H7 (cell line): Measurements from ENCODE around the gene HOXA5. TPM values are rescaled to one million over a fixed set of nuclear protein-coding genes. Genes with fewer than 3 reads are reported as not detected.

Source experiments
- DNase-seq: peaks from one replicate; pipeline ENCODE4 v3.0.0; 2012
- H3K27me3 ChIP-seq: 2 replicates; pipeline ENCODE4 v1.6.0; 2011; ENCODE audit warnings: mild to moderate bottlenecking, low read length; ENCODE audit not compliant: control insufficient read depth, insufficient read depth
- H3K36me3 ChIP-seq: replicated peaks from 2 replicates; pipeline ENCODE4 v1.5.1; 2011; ENCODE audit warnings: low read length; ENCODE audit not compliant: control insufficient read depth, insufficient read depth
- H3K4me3 ChIP-seq: 2 replicates; pipeline ENCODE4 v1.5.1; 2011; ENCODE audit warnings: low read depth, mild to moderate bottlenecking, control low read depth, low read length, moderate library complexity; ENCODE audit not compliant: insufficient read depth
- total RNA-seq: library from RNA; depleted of rRNA; stranded (reverse); fragments of >200 nt; shearing (Covaris generic); gene quantifications from 2 replicates; pipeline ENCODE4 v1.2.3, GENCODE V29; 2014; rRNA removed

Gene HOXA5
- not detected in 2 replicates for total RNA-seq

DNA sequence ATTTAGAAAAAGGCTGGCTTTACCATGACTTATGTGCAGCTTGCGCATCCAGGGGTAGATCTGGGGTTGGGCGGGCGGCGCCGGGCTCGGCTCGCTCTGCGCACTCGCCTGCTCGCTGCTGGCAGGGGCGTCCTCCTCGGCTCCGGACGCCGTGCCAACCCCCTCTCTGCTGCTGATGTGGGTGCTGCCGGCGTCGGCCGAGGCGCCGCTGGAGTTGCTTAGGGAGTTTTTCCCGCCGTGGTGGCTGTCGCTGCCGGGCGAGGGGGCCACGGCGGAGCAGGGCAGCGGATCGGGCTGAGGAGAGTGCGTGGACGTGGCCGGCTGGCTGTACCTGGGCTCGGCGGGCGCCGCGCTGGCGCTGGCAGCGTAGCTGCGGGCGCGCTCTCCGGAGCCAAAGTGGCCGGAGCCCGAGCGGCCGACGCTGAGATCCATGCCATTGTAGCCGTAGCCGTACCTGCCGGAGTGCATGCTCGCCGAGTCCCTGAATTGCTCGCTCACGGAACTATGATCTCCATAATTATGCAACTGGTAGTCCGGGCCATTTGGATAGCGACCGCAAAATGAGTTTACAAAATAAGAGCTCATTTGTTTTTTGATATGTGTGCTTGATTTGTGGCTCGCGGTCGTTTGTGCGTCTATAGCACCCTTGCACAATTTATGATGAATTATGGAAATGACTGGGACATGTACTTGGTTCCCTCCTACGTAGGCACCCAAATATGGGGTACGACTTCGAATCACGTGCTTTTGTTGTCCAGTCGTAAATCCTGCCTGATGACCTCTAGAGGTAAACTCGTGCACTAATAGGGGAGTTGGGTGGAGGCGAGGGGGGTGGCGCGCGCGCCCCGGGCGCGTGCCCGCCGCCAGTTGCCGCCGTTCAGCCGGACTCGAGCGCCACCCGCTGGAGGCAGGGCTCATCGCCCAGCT is at the start of gene HOXA5:
TSS of gene HOXA5 (minus strand) at position 659 of the 927 bp plus-strand sequence. CDS start at position 585, 74 bp downstream.
- peak; percentile 98 for DNase-seq
- H3K4me3 ChIP-seq: peak within 1 kb of the TSS; percentile 27
- no peaks in the 10 kb centered on the region for H3K36me3 ChIP-seq
- H3K27me3 ChIP-seq: peaks cover 99% of the 10 kb centered on the region

DNA sequence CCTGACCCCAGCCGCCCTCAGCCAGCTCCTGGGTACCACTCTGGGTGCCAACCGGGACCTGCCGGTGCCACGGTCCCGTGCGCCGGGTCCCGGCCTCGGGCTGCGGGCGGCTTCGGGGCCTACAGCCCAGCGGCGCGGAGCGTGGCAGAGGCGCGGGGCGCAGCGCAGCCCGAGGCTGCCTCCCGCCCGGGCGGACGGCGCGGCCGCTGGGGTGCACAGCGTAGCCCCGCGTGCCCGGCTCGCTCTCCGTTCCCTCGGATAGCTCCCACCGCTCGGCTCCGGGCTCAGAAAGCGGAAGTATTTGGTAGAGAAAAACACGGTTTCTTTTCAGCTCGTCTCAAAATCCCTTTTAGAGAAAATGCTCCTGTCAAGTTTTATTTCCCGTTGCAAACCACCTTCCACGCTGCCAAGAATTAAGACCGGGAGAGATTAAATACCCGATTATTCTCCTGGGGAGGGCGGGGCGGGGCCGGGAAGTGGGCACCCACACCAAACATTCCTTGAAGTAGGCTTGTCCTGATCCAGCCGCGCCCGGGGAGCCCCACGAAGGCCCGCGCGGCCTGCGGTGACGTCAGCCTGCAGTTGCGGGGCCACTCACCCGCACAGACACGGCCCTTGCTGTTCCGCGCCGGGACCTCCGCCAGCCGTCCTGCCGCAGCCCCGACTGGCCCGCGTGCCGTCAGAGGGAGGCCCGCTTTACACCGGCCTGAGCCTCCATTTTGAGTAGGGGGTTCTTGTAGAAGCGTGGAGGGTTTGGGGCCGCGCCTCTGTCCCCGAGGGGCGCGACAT is 49.3 kb upstream of the HOXA5 start:
- peak; percentile 73 for DNase-seq
- Histone ChIP-seq H3K27me3 (peaks cover 99% of the 10 kb centered on the region), H3K36me3 (no peaks in the 10 kb centered on the region), H3K4me3 (no peak overlapping the region)

DNA sequence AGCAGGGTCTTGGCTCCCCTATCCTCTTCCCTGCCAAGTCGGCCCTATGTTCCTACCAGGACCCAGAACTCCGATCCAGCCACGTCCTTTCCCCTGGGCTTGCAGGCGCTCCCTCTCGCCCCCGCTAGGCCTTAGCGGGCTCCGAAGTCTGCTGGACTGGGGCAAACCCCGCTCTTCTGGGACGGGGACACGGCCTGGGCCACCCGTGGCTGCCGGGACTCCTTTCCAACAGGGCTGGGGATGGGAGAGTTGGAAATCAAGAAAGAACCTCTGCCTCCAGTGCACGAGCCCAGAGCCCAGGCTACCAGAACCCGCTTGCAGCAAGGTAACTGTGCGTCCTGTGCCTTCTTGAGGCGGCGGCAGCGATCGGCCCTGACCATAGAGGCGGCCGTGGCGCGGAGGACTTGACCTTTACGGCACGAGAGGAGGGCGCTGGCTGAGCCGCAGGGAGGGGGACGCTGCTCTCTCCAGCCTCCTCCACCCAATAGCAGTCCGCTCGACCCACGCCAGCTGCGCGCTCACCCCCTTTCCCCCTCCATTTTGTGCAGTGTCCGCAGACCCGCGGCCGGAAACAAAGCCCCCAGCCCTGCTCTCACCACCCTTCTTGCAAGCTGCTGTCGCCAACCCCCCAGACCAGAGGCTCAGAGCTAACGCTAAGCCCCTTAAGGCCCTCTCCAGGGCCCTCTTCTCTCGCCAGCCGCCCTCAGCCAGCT is 48.5 kb upstream of the HOXA5 start:
- Histone ChIP-seq H3K4me3 (no peak overlapping the region), H3K27me3 (peaks cover 99% of the 10 kb centered on the region), H3K36me3 (no peaks in the 10 kb centered on the region)
- DNase-seq: peak; percentile 80

DNA sequence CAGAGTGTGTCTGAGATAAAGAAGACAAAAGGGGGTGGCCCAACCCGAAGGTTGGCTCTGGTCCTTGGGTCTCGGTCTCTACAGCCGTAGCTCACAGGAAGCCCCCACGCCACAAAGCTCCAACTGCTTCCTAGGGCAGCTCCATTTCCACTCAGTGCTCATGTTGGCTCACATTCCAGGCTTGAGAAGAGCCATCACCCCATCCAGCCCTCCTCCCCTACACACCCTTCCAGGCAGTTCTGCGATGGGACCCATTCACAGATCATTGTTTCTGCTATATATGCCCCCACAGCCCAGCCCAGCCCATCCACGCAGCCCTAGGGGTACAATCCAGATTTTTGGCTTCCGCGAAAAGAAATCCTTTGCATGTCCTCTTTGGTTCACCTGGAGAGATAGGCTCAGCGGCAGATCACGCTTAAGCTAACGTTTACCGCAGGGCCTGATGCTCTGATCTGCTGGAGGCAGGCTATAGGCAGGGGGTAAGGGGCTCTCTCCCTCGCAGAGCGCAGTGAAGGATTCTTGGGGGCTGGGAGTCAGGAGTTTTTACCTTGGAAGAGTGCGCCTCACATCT is 47.8 kb upstream of the HOXA5 start:
- peak; percentile 60 for DNase-seq
- Histone ChIP-seq H3K27me3 (peaks cover 99% of the 10 kb centered on the region), H3K4me3 (no peak overlapping the region), H3K36me3 (no peaks in the 10 kb centered on the region)

DNA sequence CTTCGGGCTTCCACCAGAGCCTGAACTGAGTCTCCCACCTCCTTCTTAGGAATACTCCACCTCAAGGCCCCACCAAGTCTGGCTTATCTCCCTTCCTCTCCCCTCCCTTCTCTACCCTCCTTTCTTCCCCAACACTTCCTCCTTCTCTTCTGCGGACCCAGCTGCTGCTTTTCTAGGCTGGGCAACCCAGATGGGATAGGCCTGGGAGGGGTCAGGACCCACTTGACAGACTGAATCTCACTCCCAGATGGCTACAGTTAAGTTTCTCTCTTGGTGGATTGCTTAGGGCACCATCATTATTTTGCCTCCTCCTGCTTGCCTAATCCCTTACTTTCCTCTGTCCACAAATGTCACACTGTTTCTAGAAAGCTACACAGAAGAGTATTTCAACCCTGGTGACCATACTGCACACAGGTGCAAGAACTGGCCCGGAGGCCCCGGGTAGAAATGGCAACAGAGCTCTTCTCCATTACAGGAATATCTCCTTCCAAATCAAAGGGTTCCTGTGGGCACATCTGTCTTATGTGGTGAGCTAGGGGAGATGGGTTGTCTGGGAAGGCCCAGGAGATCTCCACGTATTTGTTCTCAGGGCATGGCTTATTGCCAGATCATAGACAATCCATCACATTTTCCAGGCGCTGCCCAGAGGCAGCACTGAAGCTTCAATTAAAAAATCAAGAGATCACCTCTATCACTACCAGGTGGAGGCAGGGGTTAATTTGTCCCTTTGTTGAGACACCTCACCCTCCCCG is 46.7 kb upstream of the HOXA5 start:
- no peak overlapping the region for H3K4me3 ChIP-seq
- no peaks in the 10 kb centered on the region for H3K36me3 ChIP-seq
- peaks cover 100% of the 10 kb centered on the region for H3K27me3 ChIP-seq
- no peak for DNase-seq

DNA sequence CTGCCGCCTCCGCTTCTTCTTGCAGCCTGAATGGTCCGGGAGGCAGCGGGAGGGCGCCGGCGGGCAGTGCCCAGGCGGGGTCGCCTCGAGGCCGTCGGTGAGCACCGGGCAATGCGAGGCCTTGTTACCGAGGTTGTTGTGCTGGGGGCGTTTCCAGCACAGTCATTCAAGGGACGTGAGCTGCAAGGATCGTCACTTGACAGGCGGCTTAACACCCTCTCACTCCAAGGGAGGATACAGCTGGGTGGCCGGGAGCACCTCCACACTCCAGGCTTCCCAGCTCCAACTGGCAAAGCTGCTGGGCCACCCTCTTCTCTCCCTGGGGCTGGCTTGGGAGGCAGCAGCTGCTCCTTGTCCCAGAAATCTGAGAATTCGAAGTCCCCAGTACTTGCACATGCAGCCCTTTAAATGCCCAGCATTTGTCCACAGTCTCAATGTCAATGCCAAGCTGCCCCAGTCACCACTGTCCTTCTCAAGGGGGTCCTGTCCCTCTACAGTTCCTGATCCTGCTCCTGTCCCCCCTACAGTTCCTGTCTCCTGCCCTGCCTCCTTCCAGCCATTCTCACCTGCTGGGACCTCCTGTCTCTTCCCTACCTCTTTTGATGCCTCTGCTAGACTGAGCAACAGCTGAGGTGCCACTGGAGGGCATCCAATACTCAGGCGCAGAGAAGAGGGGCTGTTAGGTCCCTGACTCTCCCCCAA is 46.0 kb upstream of the HOXA5 start:
- no peak overlapping the region for H3K4me3 ChIP-seq
- no peaks in the 10 kb centered on the region for H3K36me3 ChIP-seq
- DNase-seq: peak; percentile 75
- H3K27me3 ChIP-seq: peaks cover 100% of the 10 kb centered on the region

DNA sequence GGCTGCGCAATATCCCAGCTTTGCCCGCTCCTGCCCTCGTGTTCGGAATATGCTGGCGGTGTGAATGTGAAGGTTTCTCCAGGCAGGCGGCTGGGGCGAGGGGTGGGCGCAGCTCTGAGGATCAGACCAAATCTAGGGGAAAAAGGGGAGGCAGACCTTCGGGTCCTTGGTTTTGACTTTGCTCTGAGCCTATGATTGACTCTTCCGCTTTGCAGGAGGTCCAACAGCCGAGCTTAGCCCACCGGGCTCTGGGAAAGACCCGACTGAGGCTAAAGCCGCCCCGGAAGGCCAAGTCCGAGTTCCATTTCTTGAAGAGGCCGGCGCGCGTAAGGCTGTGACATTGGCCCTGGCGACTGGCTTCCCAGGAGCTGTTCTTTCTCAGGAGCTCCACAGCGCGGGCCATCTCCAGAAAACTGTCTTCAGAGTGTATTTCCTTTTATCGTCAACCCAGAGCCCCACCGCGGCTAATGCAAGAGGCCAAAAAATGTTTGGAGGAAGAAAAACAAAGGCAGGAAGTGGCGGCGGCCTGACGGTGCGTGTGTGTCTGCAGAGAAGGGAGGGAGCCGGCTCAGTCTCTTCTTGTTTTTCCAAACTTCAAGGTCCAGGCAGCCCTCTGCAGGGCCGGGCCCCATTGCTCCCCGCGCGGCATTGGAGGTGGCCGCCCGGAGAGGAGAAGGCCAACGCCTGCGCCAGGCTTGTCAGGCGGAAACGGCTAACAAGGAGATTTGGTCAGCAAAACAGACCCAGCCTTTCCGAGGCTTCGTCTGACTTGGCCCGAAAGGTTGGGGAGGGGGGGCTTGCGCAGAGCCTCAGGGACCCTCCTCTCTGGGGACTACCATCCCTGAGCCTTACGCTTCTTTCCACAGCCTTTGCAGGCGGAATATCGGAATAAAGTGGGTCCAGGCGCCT is 45.2 kb upstream of the HOXA5 start:
- Histone ChIP-seq H3K36me3 (no peaks in the 10 kb centered on the region), H3K27me3 (peaks cover 100% of the 10 kb centered on the region), H3K4me3 (no peak overlapping the region)
- peak; percentile 80 for DNase-seq

DNA sequence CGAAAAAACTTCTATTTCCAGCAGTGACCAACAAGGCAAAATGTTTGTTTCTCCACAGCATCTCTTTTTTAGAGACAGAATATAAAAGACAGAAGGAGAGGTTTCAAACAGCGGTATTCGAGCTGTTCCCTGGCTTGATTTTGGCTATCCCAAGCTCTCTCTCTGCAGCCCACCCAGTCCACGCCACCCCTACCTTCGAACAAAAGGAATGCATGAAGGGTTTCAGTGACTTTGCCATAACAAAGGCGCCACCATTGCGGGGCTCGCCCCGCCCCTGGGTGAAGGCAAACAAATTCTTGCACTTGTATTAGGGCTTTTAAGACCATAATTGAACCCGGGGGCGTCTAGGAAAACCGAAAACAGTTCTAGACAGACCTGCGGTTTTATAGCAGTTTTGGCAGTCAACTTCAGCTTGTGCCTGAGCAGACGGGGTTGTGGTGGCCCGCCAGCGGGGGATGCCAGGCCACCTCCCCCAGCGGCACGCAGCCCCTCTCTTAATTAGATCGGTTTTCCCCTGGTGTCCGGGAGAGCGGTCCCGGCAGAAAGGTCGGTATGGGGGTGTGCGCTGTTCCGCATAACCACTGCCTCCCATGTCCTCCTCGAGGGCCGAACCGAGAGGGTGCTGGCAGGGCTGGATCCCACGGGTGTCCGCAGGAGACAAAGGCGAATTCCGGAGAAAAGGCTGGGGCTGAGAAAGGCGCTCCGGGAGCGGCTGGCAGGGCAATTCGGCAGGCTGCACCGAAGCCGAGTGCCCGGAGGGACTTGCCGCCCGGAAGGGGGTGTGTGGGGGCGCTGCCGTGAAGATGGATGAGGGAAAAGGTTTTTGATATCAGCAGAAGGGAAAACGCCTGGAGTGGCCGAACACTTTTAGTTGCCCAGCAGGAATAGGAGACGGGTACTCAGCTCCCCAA is 44.2 kb upstream of the HOXA5 start:
- Histone ChIP-seq H3K27me3 (peaks cover 100% of the 10 kb centered on the region), H3K4me3 (no peak overlapping the region), H3K36me3 (no peaks in the 10 kb centered on the region)
- peak; percentile 74 for DNase-seq

DNA sequence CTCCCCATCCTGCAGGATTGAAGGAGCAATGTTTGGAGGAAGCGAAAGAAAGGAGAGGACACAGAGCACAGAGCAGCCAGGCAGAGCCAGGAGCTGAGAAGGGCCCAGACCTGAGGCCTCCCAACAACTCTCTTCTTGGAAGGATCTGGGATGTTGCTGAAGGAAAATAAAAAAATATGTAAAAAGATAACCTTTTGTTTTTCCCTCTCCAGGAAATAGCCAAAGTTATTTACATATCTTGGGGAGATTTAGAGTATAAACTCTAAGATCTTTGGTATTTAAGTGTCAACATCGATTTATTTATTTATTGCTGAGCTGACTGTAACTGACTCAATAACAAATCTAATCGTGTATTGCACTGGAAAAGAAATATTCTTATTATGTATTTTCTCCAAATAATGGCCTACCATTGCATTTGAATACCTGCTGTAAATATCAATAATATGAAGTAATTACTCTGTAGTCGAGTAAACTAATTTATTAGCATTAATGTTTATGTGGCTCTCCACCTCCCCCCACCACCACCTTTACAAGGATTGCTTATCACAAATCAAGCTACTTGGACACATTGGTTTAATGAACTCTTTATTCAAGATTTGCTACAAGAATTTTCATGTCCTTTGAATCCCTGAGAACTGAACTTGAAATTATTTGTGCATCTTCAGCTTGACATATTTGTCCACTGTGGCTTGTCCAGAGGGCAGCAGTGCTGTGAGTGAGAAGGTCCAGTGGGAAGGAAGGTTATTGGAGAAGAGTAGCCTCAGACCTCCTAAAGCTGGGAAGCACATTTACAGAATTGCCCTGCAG is 43.4 kb upstream of the HOXA5 start:
- H3K4me3 ChIP-seq: no peak overlapping the region
- H3K36me3 ChIP-seq: no peaks in the 10 kb centered on the region
- peaks cover 100% of the 10 kb centered on the region for H3K27me3 ChIP-seq
- no peak for DNase-seq

DNA sequence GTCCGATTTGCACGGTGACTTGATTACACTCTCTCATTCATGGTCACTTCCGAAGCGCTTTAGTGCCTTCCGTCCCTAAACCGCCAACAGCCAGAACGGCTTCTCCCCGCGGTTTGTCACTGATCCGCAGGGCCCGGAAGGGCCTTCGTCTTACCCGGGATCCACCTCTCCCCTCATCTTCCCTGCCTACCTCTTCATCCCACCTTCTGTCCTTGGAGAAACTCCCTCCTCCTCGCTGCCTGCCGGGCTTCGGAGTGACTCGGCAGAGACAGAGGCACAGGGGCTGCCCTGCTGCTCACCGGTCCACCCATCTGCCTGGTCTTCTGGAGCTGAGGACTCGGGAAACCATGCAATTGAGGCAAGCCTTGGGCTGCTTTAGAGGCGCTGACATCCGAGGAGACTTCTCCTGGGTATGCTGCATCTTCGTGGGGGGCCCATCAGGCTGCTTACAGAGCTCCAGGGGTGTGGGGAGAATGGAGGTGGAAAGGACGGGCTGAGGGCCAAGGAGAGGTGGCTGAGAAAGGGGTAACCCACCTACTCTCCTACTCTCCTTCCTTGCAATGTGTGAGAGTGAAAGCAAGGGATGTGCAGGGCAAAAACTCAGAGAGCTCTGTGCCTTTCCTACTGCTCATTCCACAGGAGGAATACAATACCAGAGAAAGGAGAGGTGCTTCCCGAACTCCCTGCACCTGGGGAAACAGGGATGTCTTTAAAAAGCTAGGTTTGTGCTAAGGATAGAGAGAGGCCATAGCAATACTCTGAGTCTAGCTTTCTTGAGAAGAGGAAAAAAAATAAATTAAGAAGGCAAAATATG is 42.6 kb upstream of the HOXA5 start:
- no peak overlapping the region for H3K4me3 ChIP-seq
- no peaks in the 10 kb centered on the region for H3K36me3 ChIP-seq
- peak; percentile 65 for DNase-seq
- H3K27me3 ChIP-seq: peaks cover 100% of the 10 kb centered on the region
